Stimulated activated CD4-positive, alpha-beta T cell treated with anti-CD3 and anti-CD28 coated beads, Interleukin-1b, Interleukin-23, amount 100 ng/mL, for 24 hours (primary cell): Measurements from ENCODE around the gene MSMP.

Experiments used
- DNase-seq, 4 experiments: peaks; one replicate each; pipeline ENCODE4 v3.0.0-alpha.2; 2020; ENCODE audit warnings: low read depth in 4 of 4, low spot score in 1 of 4

MSMP gene

DNA sequence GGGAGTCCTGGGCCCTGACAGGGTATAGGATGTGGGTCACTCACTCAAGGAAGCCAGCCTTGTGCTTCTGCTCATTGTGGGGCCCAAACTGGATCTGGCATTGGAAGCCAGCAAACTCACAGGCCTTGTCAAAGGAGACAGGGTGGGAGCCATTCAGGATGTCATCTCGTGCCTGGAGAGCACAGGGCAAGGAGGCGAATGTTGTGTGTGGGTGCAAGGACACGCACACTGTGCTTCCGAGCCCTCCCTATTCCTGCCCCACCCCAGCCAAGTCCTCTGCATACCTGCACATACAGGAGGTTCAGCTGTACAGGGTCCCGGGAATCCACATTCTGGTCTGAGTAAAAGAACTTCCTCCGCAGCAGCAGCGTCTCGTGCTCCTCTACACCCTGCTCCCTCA lies 30.2 kb downstream of the MSMP start:
- DNase-seq = no peak

DNA sequence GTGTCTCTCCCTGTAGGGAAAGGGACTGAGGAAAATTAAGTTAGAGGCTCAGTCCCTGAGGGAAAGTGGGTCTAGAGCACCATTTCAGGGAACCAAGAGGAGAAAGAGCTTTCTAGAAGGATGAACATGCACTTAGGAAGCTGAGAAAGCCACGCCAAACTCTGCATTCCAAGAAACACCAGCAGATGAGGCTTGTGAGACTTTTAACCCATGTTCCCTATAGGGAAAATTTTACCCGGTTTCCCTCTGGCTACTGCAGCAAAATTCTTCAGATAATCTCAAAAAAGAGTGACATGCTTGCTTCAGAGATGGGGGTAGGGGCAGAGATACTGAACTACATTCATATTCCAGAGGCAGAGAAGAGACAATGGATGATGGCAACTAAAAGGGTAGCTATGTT lies 30.6 kb downstream of the MSMP start:
- no peak for DNase-seq

DNA sequence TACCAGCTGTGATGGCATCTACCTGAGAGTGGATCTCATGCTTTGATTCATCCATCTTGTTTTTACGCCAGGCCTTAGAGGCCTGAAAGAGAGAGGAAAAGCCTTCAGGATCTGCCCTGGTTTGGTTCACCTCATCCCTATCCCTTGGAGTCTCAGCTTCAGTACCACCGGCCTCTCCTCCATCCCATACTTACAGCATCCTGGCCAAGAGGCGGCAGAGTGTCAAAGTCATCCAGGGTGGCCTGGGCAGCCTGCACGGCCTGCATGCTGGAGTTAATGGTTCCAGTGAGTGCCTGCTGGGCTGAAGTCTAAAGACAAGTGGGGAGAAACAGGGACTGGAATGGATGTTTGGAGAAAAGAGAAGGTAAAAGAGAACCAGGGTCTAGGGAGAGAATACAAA lies 34.5 kb downstream of the MSMP start:
- no peak for DNase-seq

DNA sequence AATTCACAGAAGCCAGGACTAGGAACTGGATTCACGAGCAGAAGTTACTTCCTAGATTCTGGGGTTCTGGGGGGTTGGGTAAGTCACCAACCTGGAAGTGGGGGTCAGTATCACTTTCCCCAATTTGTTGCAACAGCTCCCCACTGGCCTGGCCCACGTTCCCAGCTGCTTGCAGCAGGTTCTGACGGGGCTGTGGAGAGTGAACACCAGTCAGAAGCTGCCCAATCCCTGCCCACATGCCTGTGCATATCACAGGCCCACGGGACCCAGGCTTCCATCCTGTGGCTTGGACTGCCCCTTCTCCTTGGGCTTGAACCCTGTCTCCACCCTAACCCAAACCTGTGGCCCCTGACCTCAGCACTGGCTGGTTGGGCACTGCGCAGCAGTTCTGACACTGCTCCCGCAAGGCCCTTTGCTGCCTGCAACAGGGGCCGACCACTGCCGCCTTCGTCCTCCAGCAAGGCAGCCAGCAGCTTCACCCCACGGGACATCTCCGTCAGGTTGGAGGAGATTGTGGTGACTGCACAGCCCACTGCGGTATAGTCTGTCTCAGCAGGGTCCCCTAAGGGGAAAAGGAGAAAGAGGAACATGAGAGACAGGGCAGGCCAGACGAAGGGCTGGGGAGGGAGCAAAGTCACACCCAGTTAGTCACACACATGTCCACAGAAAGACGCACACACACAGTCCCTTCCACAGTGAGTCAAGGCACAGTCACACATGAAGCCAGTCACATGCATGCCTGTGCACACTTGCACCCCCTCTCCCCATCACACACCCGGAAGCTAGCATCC lies 35.2 kb downstream of the MSMP start:
- no peak for DNase-seq

DNA sequence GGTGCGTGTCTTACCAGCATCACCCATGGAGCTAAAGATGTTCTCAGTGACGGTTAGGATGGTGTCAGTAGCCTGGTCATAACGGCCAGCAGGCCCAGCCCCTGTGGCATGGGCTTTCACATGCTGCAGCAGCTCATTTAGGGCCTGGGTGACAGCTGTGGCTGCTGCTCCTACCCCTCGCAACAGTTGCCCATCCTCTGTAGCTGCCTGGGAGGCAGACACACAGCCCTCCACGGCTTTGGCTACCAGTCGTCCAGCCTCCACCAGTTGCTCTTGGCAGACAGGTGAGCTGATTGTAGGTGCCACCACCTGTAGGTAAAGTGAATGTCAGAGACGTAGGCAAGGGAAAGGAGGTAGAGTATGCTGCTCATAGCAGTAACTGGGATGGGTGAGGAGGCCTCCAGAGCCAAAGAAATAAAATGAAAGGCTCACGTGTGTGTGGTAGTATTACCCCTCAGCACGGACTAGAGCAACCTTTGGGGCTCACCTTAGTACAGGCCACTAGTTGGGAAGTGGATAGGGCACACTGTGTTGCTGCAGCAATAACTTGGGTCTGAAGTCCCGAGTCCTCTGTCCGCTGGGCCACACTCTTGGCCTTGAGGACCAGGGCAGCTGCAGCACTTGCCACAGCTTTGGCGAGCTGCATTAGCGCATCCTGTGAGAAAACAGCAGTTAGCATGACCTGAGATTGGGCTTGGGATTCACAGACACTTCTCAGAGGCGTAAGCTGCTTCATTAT lies 36.8 kb downstream of the MSMP start:
- DNase-seq = no peak

DNA sequence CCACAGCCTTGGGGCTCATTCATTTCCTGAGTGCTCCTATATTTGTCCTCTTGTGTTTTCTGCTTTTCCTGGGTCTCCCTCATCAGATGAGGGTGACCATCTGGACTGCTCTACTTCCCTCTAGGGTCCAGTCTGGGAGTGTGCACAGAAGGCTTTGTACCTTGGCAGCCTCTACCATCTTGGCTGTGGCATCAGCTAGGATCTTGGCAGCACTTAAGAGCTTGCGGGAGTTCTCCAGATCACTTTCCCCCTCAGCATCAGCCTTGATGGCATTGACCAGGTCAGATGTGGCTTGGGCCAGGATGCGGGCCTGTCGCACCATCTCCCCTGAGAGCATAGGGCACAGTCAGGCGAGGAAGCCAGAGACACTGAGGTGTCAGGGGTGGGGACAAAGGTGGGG lies 37.8 kb downstream of the MSMP start:
- DNase-seq = no peak

DNA sequence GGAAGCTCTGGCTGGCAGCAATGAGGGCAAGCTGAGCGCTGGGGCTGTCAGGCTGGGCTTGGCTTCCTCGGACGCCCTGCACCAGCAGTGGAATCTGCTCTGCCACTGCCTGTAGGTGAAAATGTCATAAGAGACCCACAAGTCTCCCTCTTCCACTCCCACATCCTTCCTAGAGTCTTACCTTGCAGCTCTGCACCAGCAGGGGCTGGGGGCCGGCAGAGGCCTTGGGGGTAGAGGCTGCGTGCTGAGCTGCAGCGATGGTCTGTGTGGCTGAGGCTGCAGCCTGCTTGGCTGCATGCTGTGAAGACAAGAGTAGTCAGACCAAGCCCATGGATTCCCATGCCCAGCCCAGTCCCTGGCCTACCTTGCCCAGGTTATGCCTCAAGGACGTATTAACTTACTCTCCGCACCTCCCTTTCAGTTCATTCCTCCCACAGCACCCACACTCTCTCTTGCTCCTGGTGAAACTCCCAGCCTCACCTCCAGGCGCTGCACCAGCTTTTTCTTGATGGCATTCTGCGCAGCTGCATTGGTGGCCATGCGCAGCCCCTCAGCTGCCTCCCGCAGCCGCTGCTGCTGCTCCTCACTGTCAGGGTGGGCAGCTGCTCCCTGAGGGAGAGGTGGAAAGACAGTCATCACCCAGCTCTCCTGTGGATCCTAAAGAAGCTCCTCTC lies 39.4 kb downstream of the MSMP start:
- no peak for DNase-seq

DNA sequence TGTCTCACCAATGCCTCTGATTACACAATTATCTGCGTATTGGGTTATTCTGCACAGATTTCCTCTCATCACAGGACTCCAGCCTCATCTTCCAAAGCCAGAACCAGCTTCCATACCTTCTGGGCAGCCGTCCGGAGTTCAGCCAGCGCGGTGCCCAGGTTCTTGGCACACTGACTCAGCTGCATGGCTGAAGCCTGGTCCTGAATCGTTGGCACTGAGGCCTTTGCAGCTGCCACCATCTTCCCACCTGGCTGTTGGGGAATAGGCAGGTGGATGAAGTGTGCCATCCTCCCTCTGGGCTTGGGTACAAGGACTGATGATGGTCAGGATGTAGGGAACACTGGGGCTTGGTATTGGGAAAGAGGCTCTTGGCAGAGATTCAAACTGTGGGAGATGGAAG lies 40.0 kb downstream of the MSMP start:
- no peak for DNase-seq

DNA sequence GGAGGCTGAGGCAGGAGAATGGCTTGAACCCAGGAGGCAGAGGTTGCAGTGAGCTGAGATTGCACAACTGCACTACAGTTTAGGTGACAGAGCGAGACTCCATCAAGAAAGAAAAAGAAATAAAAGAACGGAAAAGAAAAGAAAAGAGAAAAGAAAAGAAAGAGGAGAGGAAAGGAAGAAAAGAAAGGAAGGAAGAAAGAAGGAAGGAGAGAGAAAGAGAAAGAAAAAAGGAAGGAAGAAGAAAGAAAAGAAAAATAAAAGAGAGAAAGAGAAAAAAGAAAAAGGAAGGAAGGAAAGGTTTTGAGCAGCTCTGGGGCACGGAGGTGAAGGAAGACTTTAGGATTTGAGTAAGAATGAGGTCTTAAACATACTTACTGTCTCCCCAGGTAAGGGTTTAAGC lies 40.5 kb downstream of the MSMP start:
- no peak for DNase-seq

DNA sequence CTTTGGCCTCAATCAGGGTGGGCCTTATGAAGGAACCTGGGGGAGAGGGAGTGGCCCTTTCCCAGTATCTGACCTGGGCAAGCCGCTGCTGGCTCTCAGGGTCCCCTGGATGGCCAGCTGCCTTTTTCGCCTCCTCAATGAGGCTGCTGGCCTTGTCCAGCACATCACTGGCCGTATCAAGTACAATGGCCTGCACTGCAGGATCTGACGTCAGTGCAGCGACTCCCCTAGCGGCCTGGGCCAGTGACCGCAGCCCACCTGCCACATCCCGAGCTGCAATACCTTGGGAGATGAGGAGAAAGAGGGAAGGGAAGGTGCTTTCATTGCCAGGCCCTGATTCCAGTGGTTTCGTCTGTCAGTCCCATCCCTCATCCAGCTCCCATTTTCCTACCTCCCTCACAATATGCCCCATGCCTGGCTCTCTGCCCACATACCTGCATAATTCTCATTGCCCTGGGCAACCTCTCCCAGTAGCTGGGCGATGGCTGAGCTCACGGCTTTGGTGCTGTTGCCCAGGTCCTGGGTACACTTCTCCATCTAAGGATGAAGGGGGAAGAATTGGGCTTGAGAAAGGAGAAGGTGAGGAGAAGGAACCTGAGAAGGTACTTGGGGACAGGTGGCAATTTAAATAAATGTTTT lies 41.2 kb downstream of the MSMP start:
- DNase-seq = no peak

DNA sequence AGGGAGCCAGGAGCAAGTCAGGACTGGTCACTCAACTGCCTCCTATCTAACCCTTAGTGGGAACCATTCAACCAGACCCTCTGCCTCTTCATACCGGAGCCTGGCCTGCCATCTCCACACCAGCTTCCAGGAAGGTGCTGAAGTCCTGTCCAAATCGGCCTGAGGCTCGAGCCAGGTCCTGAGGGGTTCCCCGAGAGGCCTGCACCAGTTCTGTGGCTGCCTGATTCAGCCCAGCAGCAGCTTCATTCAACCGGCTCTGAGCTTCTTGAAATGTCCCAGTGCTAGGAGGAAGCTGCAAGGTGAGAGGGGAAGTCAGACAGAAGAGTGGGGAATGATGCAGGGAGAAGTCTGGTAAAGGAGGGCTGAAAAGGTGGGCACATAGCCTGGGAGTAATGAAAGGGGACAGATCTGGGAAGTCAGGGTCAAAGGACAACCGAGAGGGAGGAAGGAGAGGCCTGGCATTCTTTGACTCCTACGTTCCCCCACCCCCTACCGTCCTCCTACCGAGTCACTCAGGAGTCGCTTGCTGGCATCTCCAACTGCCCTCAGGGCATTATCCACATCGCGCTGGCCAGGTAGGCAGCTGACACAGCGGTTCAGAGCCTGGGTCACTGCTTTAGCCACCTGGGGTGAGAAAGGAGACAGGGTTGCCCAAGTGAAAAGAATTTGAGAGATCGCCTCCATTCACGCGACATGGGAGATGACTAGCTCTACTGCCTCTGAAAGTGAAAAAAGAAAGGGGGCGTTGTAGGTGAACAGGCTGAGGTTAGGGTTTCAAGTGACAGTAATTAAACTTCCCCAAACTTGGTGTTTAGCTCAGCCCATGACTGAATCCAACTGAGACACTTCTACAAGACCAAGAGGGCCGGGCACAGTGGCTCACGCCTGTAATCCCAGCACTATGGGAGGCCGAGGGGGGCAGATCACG lies 42.3 kb downstream of the MSMP start:
- DNase-seq = no peak

DNA sequence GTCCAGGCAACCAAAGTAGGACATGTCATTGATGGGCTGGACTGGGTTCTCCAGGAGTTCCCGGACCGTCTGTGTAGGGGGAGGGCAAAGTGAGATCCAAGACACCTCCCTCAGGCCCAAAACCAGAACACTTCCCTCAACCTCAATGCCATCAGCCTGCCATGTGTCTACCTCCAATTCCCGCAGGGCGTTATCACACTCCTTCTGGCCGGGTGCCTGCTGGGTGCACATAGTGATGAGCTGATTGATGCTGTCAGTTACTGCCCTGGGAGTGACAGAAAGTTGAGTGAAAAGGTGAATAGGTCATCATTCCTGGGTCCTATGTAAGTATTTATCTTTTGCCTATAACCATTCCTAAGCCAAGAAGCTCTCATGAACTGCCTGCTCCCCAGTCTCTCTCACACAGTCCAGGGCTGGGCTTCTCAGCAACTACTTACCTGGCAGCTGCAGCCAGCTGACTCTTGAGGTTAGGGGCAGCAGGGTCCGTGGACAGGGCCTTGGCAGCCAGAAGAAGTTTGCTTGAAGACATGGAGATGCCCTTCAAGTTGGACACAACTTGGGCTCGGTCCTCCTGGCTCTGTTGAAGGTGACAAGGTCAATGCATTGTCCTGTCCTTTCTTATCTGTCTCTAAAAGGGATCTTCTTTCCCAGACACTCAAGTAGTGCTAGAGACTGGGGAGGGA lies 43.1 kb downstream of the MSMP start:
- no peak for DNase-seq

DNA sequence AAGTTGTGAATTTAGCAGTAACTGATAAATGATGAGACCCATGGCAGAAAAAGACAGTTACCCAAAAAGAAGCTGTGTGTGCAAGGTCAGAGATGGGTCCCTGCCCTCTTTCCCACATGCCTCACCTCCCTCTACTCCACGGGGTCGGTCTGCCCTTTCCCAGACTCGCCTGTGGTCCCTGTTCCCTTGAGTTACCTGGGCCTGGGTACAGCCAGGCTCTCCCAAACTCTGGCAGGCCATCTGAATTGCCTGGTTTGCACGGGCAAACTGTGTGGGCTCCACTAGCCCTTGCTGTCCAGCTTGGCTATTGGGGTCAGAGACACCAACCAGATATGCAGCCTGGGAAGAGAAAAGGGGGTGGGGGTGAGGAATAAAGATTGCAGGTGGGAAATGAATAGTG lies 45.9 kb downstream of the MSMP start:
- no peak for DNase-seq

DNA sequence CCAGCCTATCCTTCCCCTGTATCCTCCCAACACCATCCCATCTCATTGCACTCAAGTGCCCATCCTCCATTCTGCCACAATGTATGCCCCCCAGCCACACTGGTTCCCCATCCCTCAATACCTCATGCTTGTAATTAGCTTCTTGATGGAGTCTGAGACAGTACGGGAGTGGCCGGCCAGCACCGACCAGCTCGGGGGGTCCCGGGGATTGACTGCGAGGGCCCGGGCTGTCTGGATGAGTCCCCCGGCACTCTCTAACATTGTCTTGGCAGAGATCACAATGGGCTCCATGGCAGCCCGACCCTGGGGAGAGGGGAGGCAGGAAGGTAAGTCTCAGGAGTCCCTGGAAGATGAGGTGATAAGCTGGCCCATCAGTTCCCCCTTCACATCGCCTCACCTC lies 47.1 kb downstream of the MSMP start:
- no peak for DNase-seq

DNA sequence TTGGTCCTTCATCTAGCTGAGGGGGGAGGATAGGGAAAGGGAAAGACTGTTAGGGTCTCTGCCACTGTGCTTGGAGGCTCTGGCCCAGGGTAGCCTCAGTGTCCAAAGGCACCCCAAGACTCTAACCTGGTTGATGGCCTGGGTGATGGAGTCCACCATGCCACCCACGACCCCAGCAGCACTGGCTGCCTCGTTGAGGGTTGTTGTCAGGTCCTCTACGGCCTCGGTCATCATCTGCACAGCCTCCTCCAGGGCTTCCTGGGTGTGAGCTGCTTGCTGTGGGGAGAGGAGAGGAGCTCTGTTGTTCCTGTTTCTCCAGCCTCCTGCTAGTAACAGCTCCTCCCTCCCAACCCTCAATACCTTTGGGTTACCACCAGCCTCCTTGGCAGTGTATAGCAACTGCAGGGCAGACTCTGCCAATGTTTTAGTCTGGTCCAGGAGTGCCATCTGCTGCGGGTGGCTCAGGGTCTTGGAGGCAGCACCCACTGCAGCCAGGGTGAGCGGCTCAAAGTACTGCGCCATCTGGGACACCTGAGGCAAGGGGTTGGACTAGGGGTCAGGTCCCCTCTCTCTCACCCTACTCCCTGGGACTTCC lies 48.1 kb downstream of the MSMP start:
- no peak for DNase-seq

DNA sequence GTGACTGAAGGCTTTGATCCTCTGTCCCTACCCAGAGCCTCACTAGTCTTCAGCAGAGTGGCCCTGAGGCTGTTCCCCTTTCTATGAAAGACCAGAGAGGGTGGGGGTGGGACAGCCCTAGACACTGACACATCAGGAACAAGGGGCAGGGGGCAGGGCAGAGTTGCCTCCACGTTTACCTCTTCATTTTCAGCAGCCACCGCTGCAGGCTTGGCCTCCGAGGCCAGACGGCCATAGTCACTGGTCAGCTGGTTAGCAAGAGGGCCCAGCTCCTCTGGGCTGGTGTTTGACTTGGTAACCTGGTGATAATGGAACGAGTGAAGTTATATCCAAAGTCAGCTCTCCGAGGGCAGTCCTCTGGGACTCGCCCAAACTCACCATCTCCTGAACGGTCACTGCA lies 48.7 kb downstream of the MSMP start:
- DNase-seq = no peak

DNA sequence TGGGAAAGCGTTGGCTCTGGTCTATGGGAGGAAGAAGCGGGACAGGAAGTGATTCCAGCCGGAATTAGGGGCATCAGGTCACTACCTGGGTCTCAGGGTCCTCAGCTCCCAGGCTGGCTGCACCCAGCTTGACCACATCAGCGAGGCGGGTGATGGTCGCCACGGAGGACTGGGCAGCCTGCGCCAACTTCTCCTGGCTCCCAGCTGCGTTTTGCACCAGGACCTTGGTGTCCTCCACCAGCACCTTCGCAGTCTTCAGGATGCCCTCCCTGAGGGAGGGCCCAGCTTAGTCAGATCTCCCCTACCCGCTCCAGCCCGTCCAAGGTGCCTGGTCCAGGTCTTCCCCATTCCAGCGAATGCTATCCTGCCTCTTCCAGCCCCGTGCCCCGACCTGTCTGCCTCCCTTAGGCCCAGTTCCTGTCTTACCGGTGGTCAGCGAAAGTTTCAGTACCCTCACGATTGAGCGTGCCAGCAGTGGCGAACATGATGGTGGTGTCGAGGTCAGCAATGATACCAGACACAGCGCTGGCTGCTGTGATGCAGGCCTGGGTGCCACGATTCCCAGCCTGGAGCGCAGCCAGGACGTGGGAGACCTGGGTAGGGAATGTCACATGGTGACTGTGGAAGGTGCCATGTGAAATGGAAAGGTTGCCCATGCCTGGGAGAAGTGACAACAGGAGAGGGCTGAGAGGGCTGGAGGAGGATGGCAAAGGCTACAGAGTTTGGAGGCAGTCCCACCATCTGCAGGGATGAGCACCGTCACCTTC lies 50.0 kb downstream of the MSMP start:
- DNase-seq = no peak
